ENCODE data around the gene DLGAP1. TPM values are rescaled to one million over a fixed set of nuclear protein-coding genes. Genes with fewer than 3 reads are reported as not detected.

DLGAP1 gene
- total and polyA plus RNA-seq, 2 of the 13 experiments (the other 11 are each of a cell fraction or from before 2014, with no cell fraction given): 0.01 TPM; not detected in 1

DNA sequence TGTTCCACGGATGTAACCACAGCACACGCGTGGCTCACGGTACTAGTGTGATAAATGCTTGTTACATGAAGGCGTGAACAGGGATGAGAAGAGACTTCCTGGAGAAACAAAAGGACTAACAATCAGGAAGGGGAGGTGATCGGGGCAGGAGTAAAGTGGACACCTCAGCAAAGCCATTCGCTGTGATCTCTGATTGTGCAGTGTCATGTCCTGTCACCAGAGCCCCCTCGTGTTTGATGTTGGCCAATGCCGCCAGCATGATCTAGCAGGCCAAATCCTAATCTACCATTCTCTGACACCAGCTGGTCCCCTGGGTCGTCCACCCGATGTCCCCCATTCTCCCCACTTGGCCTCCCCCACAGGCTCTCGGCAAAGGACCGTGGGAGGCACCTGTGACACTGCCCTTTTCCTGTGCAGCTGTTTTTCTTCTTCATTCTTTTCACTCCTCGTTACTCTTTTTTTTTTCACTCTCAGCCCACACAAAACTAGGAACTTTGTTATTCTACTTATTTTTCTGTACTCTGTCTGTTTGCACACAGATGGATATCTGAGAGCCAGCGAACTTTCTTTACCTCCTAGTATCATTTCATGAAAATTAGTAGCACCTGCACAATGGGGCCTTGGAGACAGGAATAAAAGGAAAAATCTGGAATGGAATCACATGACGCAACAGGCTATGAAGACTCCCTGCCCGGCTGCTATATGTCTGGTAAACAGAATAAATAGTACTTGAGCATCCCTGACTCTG is 858.3 kb downstream of the DLGAP1 start:
- no peaks in the 10 kb centered on the region for H3K9me3 ChIP-seq (ENCODE audit: low read length)
- H3K4me2 ChIP-seq (ENCODE audit: low read depth, low read length): peak overlapping the region; percentile 95
- DNase-seq (ENCODE audit: low spot score) (peak; percentile 88), ATAC-seq (peak; percentile 66), FAIRE-seq (peak; percentile 50)
- H3K4me3 ChIP-seq (replicated peaks in 1 of 3; ENCODE audit: insufficient read depth in 1 of 3, low read depth in 2 of 3, low read length in 3 of 3): peak overlapping the region; percentile 73 to 94 (median 78); a peak in 5 of 6 replicates
- peak overlapping the region; percentile 96 for H3K9ac ChIP-seq (ENCODE audit: insufficient read depth, low read depth, low read length)
- no peak overlapping the region for H2AFZ ChIP-seq (ENCODE audit: low read length)
- H3K27me3 ChIP-seq (ENCODE audit: control insufficient read depth in 1 of 2, insufficient read depth in 2 of 2, low read length in 2 of 2): no peaks in the 10 kb centered on the region; a peak in 1 of 5 replicates
- CTCF ChIA-PET (ENCODE audit: low intra/inter-chr PET ratio, low total read pairs): interaction anchor here (3.7 kb wide), 1 partner anchor 69 kb away, joined by 20 read pairs; no protein-coding TSS in a partner anchor
- 12% methylated on average over 17 of the region's 17 CpGs for WGBS (ENCODE audit: low lambda C conversion rate)
- H3K36me3 ChIP-seq (replicated peaks in 1 of 2; ENCODE audit: control insufficient read depth in 1 of 2, insufficient read depth in 2 of 2, low read length in 2 of 2): peaks cover 0 to 6% of the 10 kb centered on the region in 2 experiments; a peak in 2 of 5 replicates
- intact Hi-C loops (cut with micrococcal nuclease; ENCODE audit: unreplicated experiment): loop anchor here (1.0 kb wide), 2 partner anchors 21 to 27 kb away; no protein-coding TSS in a partner anchor
- peaks cover 35% of the 10 kb centered on the region for H3K79me2 ChIP-seq (ENCODE audit: insufficient read depth, low read length)
- peak overlapping the region; percentile 96 for H3K27ac ChIP-seq (ENCODE audit: extremely low read length, insufficient read depth, low read length)
- POLR2A ChIA-PET: interaction anchor here (0.8 to 11.2 kb wide), 8 partner anchors 10 to 148 kb away, joined by 3 to 271 read pairs (median 66); partner anchors contain the start of gene TGIF1
- no peaks in the 10 kb centered on the region for H4K20me1 ChIP-seq (ENCODE audit: insufficient read depth, low read length)
- BruUV-seq (replicated peaks): no TSS peak
- H3K4me1 ChIP-seq (ENCODE audit: insufficient read depth, low read length): peaks cover 74% of the 10 kb centered on the region
- in situ Hi-C loops (cut with HindIII; ENCODE audit: extremely low pct_ligation_motif_present, low pct_unique_long_range_greater_than_20kb): no loop called here
- peak; percentile 96 for TF ChIP-seq MAFG (CRISPR knock-in tag; IDR thresholded peaks at IDR 0.05)
- TF ChIP-seq, protein P1, sequence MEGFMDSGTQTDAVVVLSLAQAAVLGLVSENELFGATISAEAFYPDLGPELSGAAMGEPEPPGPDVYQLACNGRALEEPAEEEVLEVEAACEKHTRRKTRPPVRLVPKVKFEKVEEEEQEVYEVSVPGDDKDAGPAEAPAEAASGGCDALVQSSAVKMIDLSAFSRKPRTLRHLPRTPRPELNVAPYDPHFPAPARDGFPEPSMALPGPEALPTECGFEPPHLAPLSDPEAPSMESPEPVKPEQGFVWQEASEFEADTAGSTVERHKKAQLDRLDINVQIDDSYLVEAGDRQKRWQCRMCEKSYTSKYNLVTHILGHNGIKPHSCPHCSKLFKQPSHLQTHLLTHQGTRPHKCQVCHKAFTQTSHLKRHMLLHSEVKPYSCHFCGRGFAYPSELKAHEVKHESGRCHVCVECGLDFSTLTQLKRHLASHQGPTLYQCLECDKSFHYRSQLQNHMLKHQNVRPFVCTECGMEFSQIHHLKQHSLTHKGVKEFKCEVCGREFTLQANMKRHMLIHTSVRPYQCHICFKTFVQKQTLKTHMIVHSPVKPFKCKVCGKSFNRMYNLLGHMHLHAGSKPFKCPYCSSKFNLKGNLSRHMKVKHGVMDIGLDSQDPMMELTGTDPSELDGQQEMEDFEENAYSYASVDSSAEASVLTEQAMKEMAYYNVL (CRISPR knock-in tag; IDR thresholded peaks at IDR 0.05; ENCODE audit: borderline replicate concordance): no peak
- TF ChIP-seq, protein P2, sequence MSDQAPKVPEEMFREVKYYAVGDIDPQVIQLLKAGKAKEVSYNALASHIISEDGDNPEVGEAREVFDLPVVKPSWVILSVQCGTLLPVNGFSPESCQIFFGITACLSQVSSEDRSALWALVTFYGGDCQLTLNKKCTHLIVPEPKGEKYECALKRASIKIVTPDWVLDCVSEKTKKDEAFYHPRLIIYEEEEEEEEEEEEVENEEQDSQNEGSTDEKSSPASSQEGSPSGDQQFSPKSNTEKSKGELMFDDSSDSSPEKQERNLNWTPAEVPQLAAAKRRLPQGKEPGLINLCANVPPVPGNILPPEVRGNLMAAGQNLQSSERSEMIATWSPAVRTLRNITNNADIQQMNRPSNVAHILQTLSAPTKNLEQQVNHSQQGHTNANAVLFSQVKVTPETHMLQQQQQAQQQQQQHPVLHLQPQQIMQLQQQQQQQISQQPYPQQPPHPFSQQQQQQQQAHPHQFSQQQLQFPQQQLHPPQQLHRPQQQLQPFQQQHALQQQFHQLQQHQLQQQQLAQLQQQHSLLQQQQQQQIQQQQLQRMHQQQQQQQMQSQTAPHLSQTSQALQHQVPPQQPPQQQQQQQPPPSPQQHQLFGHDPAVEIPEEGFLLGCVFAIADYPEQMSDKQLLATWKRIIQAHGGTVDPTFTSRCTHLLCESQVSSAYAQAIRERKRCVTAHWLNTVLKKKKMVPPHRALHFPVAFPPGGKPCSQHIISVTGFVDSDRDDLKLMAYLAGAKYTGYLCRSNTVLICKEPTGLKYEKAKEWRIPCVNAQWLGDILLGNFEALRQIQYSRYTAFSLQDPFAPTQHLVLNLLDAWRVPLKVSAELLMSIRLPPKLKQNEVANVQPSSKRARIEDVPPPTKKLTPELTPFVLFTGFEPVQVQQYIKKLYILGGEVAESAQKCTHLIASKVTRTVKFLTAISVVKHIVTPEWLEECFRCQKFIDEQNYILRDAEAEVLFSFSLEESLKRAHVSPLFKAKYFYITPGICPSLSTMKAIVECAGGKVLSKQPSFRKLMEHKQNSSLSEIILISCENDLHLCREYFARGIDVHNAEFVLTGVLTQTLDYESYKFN (CRISPR knock-in tag; conservative IDR thresholded peaks at IDR 0.05): peak; percentile 34; the same call in 1 of the 2 replicates
- TF ChIP-seq PPARG (CRISPR knock-in tag; conservative IDR thresholded peaks at IDR 0.05): peak; percentile 1; the same call in 1 of the 2 replicates
- TF ChIP-seq ZNF253 (CRISPR knock-in tag; IDR thresholded peaks at IDR 0.05; ENCODE audit: borderline replicate concordance): no peak
- TF ChIP-seq, protein P3, sequence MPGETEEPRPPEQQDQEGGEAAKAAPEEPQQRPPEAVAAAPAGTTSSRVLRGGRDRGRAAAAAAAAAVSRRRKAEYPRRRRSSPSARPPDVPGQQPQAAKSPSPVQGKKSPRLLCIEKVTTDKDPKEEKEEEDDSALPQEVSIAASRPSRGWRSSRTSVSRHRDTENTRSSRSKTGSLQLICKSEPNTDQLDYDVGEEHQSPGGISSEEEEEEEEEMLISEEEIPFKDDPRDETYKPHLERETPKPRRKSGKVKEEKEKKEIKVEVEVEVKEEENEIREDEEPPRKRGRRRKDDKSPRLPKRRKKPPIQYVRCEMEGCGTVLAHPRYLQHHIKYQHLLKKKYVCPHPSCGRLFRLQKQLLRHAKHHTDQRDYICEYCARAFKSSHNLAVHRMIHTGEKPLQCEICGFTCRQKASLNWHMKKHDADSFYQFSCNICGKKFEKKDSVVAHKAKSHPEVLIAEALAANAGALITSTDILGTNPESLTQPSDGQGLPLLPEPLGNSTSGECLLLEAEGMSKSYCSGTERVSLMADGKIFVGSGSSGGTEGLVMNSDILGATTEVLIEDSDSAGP (CRISPR knock-in tag; IDR thresholded peaks at IDR 0.05; ENCODE audit: borderline replicate concordance): peak; percentile 63
- no peak for TF ChIP-seq RFX1 (IDR thresholded peaks at IDR 0.05)
- TF ChIP-seq SP2 (CRISPR knock-in tag; IDR thresholded peaks at IDR 0.05): peak; percentile 40; the same call in 1 of the 2 replicates
- peak; percentile 53 to 60; a peak in 3 of 4 replicates for TF ChIP-seq POLR2A (IDR thresholded peaks at IDR 0.05; ENCODE audit: insufficient read depth in 1 of 2, low read depth in 2 of 2, low read length in 2 of 2)
- TF ChIP-seq GATAD2A (CRISPR knock-in tag; IDR thresholded peaks at IDR 0.05): peak; percentile 50; the same call in 1 of the 2 replicates
- peak; percentile 36; the same call in 1 of the 2 replicates for TF ChIP-seq FOXO1 (CRISPR knock-in tag; IDR thresholded peaks at IDR 0.05)
- TF ChIP-seq, protein P4, sequence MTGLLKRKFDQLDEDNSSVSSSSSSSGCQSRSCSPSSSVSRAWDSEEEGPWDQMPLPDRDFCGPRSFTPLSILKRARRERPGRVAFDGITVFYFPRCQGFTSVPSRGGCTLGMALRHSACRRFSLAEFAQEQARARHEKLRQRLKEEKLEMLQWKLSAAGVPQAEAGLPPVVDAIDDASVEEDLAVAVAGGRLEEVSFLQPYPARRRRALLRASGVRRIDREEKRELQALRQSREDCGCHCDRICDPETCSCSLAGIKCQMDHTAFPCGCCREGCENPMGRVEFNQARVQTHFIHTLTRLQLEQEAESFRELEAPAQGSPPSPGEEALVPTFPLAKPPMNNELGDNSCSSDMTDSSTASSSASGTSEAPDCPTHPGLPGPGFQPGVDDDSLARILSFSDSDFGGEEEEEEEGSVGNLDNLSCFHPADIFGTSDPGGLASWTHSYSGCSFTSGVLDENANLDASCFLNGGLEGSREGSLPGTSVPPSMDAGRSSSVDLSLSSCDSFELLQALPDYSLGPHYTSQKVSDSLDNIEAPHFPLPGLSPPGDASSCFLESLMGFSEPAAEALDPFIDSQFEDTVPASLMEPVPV (CRISPR knock-in tag; IDR thresholded peaks at IDR 0.05): 0 out of 2 replicates have a peak, but pooled peaks have one; percentile 21
- TF ChIP-seq ZNF263 (CRISPR knock-in tag; IDR thresholded peaks at IDR 0.05): no peak
- TF ChIP-seq ASH2L (IDR thresholded peaks at IDR 0.05; ENCODE audit: insufficient read length, low read depth, low read length): no peak

Data from HepG2 (cell line).